ENCODE measurements around the gene CCDC57.

Gene CCDC57

GRCh38 chr17:82091264-82092066 is 121.2 kb downstream of the CCDC57 start:
- DNase-seq (ENCODE audit: low read depth) = no peak

GRCh38 chr17:82090549-82091263 is 121.9 kb downstream of the CCDC57 start:
- no peak for DNase-seq (ENCODE audit: low read depth)

DNA sequence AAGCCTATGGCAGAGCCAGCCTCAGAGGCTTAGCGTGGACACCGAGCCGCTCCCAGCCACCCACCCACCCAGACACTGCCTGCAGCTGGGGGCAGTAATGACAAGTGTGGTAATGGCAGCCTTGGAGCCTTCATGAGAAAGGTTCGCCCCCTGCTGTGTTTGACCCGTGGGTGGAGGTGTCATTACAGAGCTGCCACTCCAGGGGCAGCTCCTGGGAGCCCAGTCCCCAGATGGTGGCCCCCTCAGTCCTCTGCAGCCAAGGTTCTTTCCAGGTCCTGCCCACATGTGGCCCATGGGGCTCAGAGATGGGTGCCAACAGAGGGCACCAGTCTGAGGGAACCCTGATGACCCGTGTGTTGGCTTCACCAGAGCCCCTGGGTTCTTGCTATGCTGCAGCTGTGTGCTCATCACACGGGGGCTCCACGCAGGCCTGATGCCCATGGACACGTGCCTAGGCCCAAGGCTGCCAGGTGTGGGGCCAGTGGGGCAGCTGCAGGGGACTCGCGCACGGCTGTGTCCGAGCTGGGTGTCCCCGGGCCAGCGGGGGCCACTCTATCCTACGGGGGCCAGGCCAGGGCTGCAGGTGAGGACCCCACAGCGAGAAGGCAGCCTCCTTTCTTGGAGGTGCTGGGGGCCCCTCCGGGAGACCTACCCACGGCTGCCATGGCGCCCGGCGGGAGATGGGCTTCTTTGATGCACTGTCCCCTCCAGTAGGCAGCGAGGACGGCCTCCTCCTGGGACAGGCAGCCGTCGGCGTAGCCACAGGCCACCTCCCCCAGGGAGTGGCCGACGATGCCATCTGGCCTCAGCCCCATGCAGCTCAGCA is 122.7 kb downstream of the CCDC57 start:
- DNase-seq (ENCODE audit: low read depth) = no peak

GRCh38 chr17:82088838-82089722 is 123.6 kb downstream of the CCDC57 start:
- DNase-seq (ENCODE audit: low read depth) = no peak

GRCh38 chr17:82087961-82088837 is 124.4 kb downstream of the CCDC57 start:
- DNase-seq (ENCODE audit: low read depth) = no peak

DNA sequence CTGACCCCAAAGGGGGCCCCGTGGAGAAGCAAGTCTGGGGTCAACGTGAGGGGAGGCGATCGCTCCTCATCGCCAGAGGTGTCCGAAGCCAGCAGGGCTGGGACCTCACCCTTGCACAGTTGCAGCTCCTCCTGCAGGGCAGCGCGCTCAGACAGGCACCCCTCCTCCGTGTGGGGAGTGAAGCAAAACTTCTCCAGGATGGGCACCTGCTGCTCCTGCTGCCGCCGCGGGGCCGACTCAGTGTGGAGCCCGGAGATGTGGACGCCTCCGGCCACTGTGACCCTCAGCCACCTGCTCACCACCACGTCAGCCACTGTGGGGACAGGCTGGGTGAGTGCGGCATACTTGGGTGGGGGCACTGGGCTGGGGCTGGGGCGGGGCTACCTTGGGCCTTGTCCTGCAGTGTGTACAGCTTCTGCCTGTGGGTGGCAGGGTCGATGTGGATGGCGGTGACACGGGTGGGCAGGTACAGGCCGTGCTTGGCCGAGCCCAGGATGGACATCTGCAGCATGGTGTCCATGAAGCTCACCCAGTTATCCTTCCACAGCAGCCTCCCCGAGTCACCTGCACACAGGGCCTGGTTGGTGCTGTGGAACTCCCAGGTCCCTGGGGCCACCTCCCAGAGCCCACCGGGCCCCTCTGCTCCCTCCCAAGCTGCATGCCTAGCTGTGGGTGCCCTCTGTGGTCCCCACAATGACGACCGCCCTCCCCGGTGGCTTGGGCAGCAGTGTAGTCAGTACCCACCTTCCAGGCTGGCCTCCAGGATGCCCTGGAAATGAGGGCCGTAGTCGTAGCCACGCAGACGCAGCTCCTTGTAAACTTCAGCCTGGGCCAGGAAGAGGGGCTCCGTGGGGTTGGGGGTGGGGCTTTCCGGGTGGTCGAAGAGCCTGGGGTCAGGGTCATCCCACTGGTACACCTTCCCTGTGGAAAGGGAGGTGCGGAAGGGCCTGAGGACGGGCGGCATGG is 125.4 kb downstream of the CCDC57 start:
- DNase-seq (ENCODE audit: low read depth) = no peak

- no peak for DNase-seq (ENCODE audit: low read depth)
Observed at GRCh38 chr17:82085931-82086764, 126.5 kb downstream of the CCDC57 start.

GRCh38 chr17:82085031-82085861 is 127.4 kb downstream of the CCDC57 start:
- DNase-seq (ENCODE audit: low read depth) = no peak

- no peak for DNase-seq (ENCODE audit: low read depth)
Observed at GRCh38 chr17:82084373-82085030, 128.1 kb downstream of the CCDC57 start.

DNA sequence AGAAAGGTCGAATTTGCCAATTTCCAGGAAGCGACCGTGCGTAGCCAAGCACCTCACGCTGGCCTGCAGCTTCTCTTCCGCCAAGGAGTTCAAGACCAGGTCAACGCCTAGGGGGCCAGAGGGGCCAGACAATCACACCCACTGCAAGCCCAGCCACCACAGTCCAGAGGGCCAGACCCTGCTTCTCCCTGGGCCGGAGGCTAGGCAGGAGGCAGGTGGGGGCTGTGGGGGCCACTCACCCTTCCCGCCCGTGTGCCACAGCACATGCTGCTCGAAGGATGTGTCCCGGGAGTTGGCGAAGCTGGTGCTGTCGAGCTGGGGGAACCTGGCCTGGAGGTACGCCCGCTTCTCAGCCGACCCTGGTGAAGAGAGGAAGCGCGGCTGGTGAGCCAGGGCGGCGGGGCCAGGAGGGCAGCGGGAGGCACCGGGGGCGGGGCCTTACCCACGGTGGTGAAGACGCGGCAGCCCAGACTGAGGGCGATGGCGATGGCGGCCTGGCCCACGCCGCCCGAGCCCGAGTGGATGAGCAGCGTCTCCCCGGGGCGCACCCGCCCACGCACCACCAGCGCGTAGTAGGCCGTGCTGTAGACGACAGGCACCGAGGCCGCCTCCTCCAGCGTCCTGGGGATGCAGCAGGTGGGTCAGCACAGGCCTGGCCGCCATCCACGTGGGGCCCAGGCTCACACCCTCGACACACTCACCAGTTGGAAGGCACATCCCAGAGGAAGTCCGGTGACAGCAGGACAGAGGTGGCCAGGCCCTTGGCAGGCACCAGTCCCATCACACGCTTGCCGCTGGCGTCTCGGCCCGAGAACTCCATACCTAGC is 128.9 kb downstream of the CCDC57 start:
- no peak for DNase-seq (ENCODE audit: low read depth)

GRCh38 chr17:82083009-82083408 is 129.6 kb downstream of the CCDC57 start:
- no peak for DNase-seq (ENCODE audit: low read depth)

DNA sequence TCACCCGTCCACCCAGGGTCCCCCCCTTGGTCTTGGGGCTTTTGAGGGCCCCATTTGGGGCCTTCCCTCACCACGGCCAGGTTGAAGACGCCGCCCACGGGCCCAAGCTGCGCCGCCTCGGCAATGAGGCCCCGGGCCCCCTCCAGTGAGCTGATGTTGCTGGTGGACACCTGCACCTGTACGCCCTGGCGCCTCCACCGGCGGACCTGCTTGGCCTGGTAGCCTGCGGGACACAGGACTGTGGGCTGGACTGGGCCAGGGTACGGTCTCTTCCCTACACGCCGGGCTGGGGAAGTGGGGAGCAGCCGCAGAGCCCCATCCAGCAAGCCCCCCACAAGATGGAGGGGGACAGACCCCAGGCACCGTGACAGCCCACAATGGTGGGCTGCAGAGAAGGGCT is 130.2 kb downstream of the CCDC57 start:
- DNase-seq (ENCODE audit: low read depth) = no peak

DNA sequence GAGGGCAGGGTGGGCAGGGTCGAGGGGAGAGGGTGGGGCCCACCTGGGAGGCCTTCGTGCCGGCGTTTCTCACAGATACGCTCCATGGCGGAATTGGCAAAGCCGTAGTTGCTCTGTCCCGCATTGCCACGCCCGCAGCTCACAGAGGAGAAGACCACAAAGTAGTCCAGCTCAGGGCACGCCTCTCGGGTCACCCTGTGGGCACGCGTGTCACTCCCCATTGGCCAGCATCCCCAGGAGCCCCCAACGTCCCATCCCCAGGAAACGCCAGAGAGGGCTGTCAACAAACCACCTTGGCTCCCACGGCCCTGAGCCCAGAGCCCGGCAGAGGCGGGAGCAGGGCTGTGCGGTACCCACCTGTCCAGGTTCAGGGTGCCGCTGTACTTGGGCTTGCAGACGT is 130.7 kb downstream of the CCDC57 start:
- no peak for DNase-seq (ENCODE audit: low read depth)

- no peak for DNase-seq (ENCODE audit: low read depth)
Observed at GRCh38 chr17:82081546-82081945, 131.1 kb downstream of the CCDC57 start.

GRCh38 chr17:82080789-82081464 is 131.7 kb downstream of the CCDC57 start:
- DNase-seq (ENCODE audit: low read depth) = no peak
